MM.1S (cell line): Measurements from ENCODE around the gene TRPV2.

Source experiments
- CTCF ChIP-seq: fragments of 300-600 bp; sonication (generic); IDR thresholded peaks from 2 replicates; pipeline ENCODE4 v1.5.1; 2016; ENCODE audit warnings: antibody characterized with exemption, low read length, mixed read lengths
- EZH2 ChIP-seq: fragments of 300-600 bp; sonication (generic); optimal IDR thresholded peaks from 2 replicates; pipeline ENCODE3; 2017; ENCODE audit warnings: low read depth, mild to moderate bottlenecking, antibody characterized with exemption, low read length, mixed read lengths

- no peak for TF ChIP-seq EZH2
- TF ChIP-seq CTCF, result peak; percentile 67
Measured at GRCh38 chr17:16415031-16415924, at the start of gene TRPV2.
